Nephron (organoid): ENCODE data around the gene SORCS2.

Experiments
- H3K27ac Mint-ChIP-seq, 3 experiments: 2 replicates each; pipeline ENCODE4 v1.8.0; 2020; ENCODE audit warnings: mixed read lengths in 3 of 3, mild to moderate bottlenecking in 2 of 3, moderate library complexity in 1 of 3
- H3K27me3 Mint-ChIP-seq: 2 replicates; pipeline ENCODE4 v1.8.0; 2021; ENCODE audit warnings: low read depth, mild to moderate bottlenecking, moderate library complexity, mixed read lengths
- H3K36me3 Mint-ChIP-seq: 2 replicates; pipeline ENCODE4 v1.8.0; 2020; ENCODE audit warnings: low read depth, mixed read lengths
- H3K4me1 Mint-ChIP-seq: 2 replicates; pipeline ENCODE4 v1.8.0; 2020; ENCODE audit warnings: mixed read lengths
- H3K4me3 Mint-ChIP-seq, 3 experiments: 2 replicates each; pipeline ENCODE4 v1.8.0; 2020; ENCODE audit warnings: mild to moderate bottlenecking in 3 of 3, mixed read lengths in 3 of 3, moderate library complexity in 2 of 3
- H3K9me3 Mint-ChIP-seq: 2 replicates; pipeline ENCODE4 v1.8.0; 2020; ENCODE audit warnings: mixed read lengths
- TF ChIP-seq, protein P1 (sequence below), 3 experiments: fragments of 200-600 bp; sonication (generic); IDR thresholded peaks; one replicate each; pipeline ENCODE4 v1.5.0; 2021; ENCODE audit warnings: antibody characterized with exemption in 3 of 3; ENCODE audit not compliant: unreplicated experiment in 3 of 3

SORCS2 gene

DNA sequence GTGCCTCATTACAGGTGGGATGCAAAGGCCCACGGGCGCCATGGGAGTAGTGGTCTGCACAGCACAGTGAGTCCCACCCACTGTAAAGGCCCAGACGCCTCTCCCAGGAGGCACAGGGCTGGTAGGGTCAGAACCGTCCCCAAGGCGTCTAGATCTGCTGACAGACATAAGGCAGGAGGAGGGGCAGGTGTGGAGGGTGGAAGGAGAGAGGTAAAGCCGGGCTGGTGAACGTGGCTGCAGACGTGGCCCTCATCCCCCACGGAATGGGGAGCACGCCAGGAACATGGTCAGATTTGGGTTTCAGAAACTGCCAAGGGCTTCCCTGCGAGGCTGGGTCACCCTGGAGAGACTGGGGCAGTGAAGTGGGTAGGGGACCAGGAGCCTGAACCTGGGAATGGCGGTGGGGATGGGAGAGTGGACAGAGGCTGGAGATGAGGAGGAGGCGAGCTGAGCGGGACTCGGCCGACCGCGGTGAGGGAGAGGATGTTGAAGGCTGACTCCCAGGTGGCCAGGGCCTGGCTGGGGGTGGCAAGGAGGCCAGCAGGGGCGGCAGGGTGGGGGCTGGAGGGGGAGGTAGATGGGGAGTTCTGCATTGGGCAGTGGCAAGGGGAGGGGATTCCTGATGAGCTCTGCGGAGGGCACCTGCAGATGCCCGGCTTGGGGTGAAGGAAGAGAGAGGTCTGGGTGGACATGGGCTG is 562.4 kb downstream of the SORCS2 start:
- Mint-ChIP-seq H3K27me3 (peaks cover 4% of the 10 kb centered on the region), H3K4me1 (peaks cover 47% of the 10 kb centered on the region), H3K9me3 (no peaks in the 10 kb centered on the region), H3K36me3 (peaks cover 12% of the 10 kb centered on the region), H3K27ac (no peak overlapping the region), H3K4me3 (no peak overlapping the region)
- TF ChIP-seq, protein P1, sequence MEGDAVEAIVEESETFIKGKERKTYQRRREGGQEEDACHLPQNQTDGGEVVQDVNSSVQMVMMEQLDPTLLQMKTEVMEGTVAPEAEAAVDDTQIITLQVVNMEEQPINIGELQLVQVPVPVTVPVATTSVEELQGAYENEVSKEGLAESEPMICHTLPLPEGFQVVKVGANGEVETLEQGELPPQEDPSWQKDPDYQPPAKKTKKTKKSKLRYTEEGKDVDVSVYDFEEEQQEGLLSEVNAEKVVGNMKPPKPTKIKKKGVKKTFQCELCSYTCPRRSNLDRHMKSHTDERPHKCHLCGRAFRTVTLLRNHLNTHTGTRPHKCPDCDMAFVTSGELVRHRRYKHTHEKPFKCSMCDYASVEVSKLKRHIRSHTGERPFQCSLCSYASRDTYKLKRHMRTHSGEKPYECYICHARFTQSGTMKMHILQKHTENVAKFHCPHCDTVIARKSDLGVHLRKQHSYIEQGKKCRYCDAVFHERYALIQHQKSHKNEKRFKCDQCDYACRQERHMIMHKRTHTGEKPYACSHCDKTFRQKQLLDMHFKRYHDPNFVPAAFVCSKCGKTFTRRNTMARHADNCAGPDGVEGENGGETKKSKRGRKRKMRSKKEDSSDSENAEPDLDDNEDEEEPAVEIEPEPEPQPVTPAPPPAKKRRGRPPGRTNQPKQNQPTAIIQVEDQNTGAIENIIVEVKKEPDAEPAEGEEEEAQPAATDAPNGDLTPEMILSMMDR (IDR thresholded peaks at IDR 0.05; ENCODE audit: unreplicated experiment in 3 of 3), result no peak

DNA sequence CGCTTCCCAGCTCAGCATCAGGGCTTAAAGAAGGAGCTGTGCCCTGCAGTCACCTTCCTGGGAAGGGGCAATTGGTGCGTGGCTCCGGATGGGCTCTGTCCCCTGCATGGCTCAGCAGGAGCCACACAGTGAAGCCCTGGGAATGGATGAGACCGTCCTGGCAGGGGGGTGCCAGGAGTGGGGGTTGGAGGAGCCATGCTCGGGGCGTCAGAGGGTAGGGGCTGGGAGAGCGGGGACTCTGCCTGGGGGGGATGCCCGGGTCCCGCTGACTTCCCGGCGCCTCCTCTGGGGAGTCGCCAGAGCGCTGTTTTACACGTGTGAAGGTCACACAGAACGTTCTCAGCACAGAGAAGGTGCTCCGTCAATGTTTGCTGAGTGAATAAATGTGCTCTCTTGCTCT is 563.2 kb downstream of the SORCS2 start:
- TF ChIP-seq, protein P1 (IDR thresholded peaks at IDR 0.05; ENCODE audit: unreplicated experiment in 3 of 3), result no peak

DNA sequence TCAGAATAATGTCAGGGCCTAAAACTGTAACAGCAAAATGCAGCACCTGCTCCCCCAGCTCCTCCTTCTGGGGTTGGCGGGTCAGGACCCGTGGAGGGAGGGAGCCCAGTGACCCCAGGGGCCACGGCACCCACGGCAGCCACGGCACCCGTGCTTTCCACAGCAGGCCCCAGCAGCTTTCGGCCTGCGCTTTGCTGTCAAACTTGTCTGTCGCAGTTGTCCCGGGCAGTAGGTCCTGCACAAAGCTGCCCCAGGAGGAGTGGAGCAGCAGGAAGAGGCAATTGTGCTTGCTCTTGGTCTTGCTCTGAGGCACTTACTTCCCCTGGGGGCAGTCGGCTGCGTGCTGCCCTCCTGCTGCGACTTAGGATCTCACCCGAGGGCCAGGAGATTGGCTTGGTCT is 563.7 kb downstream of the SORCS2 start:
- H3K27me3 Mint-ChIP-seq, result peaks cover 4% of the 10 kb centered on the region
- no peaks in the 10 kb centered on the region for H3K9me3 Mint-ChIP-seq
- H3K4me1 Mint-ChIP-seq, result peaks cover 35% of the 10 kb centered on the region
- peaks cover 16% of the 10 kb centered on the region for H3K36me3 Mint-ChIP-seq
- TF ChIP-seq, protein P1 (IDR thresholded peaks at IDR 0.05; ENCODE audit: unreplicated experiment in 3 of 3), result no peak
- H3K4me3 Mint-ChIP-seq, result no peak overlapping the region
- H3K27ac Mint-ChIP-seq, result no peak overlapping the region

More for the DNA sequence above, 563.2 kb downstream of the SORCS2 start:
- Mint-ChIP-seq H3K27me3 (peaks cover 4% of the 10 kb centered on the region), H3K4me3 (no peak overlapping the region), H3K9me3 (no peaks in the 10 kb centered on the region), H3K4me1 (peaks cover 40% of the 10 kb centered on the region), H3K36me3 (peaks cover 16% of the 10 kb centered on the region), H3K27ac (no peak overlapping the region)

DNA sequence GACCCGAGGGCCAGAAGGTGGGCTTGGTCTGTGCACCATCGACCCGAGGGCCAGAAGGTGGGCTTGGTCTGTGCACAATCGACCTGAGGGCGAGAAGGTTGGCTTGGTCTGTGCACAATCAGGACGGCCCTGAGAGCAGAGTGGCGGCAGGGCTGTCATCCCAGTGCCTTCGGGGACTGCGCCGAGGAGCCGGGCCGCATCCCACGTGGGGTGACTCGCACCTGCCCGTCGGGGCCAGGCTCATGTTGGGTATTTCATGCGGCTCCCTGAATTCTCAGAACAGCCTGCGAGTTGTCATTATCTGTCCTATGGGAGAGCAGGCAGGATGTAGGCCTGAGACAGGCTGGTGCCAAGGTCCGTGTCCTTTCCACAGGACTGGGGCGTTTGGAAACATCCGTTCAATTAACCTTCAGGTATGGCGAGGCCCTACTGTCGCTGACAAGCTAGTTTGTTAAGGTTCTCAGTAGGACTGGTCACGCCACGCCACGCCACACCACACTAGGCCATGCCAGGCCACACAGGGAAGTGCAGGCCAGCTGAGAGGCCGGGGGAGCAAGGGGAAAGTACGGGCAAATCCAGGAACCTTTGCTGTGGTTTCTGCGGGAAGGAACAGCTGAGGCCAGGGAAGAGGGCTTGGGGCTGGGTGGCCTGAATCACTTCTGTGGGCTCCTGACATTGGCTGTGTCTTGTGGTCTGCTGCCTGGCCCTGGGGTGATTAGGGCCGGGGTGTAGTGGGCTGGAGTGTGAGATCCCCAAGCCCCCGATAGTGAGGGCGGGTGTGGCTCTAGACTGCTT is 564.4 kb downstream of the SORCS2 start:
- H3K27ac Mint-ChIP-seq, result peak overlapping the region in 2 of 3 experiments; percentile 51 to 90
- TF ChIP-seq, protein P1 (IDR thresholded peaks at IDR 0.05; ENCODE audit: unreplicated experiment in 3 of 3), result no peak
- H3K4me3 Mint-ChIP-seq, result no peak overlapping the region
- H3K9me3 Mint-ChIP-seq, result no peaks in the 10 kb centered on the region
- H3K27me3 Mint-ChIP-seq, result peaks cover 4% of the 10 kb centered on the region
- H3K4me1 Mint-ChIP-seq, result peaks cover 40% of the 10 kb centered on the region
- H3K36me3 Mint-ChIP-seq, result peaks cover 20% of the 10 kb centered on the region

DNA sequence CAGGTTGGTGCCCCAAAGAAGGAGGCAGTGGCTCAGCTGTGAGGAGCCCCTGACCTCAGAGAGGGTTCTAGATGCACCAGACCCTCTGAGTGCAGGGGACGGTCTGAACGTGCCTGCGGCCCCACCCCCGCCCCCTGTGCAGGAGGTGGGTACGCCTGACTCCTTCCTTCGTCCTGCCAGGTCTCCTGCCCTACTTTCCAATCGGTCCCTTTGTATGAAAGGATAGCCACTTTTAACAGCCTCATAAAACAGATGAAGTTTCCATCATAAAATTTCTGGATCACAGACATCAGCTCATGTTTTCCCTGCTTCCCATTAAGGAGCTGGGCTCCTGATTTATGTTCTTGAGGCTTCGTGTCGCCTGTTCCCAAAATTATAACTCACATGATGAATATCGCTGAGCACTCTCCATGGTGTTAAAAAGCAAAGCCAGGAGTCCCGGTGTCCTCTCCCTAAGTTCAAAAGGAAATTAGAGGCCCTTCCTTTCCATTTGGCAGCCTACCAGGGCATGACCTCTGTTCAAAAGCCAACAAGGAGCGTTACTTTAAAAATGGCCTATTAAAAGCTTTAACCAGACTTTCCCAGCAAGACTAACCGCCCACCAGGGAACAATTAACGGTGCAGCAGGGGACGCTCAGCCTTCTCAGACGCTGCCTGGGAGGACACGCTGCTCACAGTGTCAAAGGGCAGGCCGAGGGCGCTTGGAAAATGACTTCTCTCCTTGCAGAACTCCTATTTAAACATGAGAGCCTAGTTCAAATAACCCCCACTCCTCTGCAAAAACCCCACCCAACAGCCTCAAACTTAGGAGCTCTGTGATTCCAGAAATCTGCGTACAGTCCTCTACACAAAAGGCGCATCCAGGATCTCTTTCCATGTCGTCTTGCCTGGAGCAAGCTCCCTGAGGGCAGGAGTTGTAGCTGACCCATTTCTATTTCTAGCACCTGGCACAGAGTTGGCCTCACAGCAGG is 565.4 kb downstream of the SORCS2 start:
- Mint-ChIP-seq H3K27ac (peak overlapping the region; percentile 46 to 90 (median 51)), H3K4me1 (peaks cover 44% of the 10 kb centered on the region), H3K4me3 (peak overlapping the region in 1 of 3 experiments; percentile 16), H3K27me3 (peaks cover 4% of the 10 kb centered on the region), H3K9me3 (no peaks in the 10 kb centered on the region), H3K36me3 (peaks cover 19% of the 10 kb centered on the region)
- TF ChIP-seq, protein P1 (IDR thresholded peaks at IDR 0.05; ENCODE audit: unreplicated experiment in 3 of 3), result no peak
